GM12864 (cell line): ENCODE data around the gene POF1B.
"Not testable (repeated sequence)": the region's sequence is repeated elsewhere in the genome, so short reads cannot be mapped to it uniquely, and the experiment has no call there.

ENCODE experiments used
- DNase-seq: peaks from one replicate; pipeline ENCODE4 v3.0.0-alpha.2; 2011; ENCODE audit warnings: low read depth
- H3K4me3 ChIP-seq: 2 replicates; pipeline ENCODE4 v1.5.1; 2011; ENCODE audit warnings: mild to moderate bottlenecking, low read depth, low read length, control low read depth
- TF ChIP-seq, protein P1 (sequence below): IDR thresholded peaks from 2 replicates; pipeline ENCODE4 v1.5.1; 2011; ENCODE audit warnings: low read depth, mild to moderate bottlenecking, moderate library complexity, low read length, control low read depth, inconsistent platforms; ENCODE audit errors: missing control alignments

POF1B gene

DNA sequence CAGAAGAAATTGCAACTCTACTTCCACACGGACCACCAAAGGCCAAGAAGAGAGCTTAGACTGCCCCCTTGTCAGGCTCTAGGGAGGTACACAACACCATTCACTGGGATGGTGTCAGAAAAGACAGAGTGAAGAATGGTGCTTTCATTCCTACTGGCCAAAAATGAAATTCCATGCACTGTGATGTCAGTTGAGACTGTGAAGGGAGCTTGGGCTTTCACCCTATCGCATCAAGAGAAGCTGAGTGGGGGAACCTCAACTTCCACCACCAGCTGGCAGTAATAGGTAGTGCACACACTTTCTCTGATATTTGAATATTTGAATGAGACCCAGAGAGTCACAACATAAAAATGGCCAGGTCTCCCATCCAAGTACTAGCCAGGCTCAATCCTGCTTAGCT lies 69.7 kb downstream of the POF1B start:
- TF ChIP-seq, protein P1, sequence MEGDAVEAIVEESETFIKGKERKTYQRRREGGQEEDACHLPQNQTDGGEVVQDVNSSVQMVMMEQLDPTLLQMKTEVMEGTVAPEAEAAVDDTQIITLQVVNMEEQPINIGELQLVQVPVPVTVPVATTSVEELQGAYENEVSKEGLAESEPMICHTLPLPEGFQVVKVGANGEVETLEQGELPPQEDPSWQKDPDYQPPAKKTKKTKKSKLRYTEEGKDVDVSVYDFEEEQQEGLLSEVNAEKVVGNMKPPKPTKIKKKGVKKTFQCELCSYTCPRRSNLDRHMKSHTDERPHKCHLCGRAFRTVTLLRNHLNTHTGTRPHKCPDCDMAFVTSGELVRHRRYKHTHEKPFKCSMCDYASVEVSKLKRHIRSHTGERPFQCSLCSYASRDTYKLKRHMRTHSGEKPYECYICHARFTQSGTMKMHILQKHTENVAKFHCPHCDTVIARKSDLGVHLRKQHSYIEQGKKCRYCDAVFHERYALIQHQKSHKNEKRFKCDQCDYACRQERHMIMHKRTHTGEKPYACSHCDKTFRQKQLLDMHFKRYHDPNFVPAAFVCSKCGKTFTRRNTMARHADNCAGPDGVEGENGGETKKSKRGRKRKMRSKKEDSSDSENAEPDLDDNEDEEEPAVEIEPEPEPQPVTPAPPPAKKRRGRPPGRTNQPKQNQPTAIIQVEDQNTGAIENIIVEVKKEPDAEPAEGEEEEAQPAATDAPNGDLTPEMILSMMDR: peak; percentile 16
- H3K4me3 ChIP-seq: no peak overlapping the region
- DNase-seq: no peak

DNA sequence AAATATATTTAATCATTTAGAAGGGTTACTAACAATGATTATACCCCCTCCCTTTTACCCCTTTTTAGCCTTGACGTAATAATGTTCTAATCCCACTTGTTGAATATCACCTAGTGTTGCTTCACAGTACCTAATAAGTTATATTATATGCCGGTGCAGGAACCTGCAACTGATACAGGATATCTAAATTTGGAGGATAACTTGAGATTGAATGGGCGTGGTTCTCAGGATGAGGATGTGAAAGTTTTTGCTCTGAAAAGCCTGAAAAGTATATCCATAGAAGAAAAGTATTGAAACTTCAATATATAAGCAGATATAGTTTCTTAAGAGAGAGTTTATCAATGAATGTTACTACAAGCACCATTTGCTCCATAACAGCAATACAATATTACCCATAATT lies 75.9 kb downstream of the POF1B start:
- H3K4me3 ChIP-seq: no peak overlapping the region
- TF ChIP-seq, protein P1: no peak
- peak; percentile 19 for DNase-seq

DNA sequence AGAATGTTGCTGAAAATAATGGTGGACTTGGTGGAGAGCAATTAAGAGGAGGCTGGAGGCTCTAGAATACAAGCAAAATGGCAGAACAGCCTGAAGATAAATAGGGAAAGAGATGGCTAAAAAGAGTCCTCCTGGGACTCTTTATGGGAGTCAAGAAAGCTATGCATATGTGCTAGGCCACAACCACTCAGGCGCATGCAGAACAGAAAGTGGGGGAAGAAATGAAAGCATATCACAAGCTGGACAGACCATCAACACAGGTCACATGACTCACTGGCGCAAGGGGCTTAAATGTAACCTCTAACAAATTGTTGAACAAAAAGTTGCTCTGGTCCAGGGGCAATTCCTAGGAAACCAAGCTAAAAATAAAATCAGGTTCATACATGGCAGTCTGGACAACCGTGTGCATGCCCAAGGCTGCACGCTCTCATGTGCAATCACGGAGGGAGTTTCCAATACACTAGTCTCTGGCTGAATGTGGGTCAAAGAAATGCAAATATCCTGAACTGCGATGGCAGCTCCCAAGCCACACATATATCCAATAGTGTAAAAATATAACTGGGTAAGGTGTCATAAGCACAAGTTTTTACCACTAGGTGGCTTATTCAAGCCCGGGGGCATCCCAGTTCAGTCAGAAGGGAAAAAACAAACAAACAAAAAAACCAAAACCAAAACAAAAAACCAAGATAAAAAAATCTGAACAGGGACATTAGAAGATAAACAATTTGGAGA lies 90.3 kb downstream of the POF1B start:
- TF ChIP-seq, protein P1: no peak
- no peak for DNase-seq
- H3K4me3 ChIP-seq: no peak overlapping the region

DNA sequence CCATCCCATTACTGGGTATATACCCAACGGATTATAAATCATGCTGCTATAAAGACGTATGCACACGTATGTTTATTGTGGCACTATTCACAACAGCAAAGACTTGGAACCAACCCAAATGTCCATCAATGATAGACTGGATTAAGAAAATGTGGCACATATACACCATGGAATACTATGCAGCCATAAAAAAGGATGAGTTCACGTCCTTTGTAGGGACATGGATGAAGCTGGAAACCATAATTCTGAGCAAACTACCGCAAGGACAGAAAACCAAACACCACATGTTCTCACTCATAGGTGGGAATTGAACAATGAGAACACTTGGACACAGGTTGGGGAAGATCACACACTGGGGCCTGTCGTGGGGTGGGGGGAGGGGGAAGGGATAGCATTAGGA lies 94.2 kb downstream of the POF1B start:
- not testable (repeated sequence) for H3K4me3 ChIP-seq, DNase-seq

DNA sequence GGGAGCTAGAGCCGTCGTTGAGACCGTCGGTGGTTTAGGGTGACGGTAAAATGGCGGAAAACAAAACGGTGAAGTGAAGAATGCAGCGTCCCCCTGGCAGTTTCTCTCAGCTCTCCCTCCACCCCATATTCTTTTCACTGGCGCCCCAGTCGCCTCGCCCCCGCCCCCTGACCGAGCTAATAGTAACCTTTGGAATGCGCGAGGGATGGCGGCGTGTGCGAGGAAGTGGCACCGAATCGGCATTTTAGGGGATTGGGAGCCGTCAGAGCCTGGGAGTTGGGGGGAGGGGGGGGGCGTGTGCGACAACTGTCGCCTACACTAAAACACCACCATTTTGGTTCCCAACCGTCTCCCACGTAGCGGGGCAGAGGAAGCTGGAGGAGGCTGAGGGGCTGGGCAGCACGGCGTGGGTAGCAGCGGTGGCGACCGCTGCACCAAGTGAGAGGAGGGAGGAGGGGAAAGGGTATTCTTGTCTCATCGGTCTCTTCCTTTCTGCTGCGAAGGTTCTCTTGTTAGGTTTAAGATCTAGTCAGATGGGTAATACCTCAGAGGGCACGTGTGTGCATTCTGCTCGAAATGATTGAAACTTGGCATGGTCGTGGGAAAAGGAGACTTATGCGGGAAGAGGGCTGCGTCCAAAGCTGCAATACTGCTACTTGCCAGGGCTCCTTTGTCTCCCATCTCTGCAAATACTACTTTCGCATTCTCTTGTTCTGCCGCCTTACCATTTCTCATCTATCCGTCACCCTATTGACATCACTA lies 134.8 kb downstream of the POF1B start:
- peak overlapping the region; percentile 77 for H3K4me3 ChIP-seq
- TF ChIP-seq, protein P1: no peak
- DNase-seq: no peak

DNA sequence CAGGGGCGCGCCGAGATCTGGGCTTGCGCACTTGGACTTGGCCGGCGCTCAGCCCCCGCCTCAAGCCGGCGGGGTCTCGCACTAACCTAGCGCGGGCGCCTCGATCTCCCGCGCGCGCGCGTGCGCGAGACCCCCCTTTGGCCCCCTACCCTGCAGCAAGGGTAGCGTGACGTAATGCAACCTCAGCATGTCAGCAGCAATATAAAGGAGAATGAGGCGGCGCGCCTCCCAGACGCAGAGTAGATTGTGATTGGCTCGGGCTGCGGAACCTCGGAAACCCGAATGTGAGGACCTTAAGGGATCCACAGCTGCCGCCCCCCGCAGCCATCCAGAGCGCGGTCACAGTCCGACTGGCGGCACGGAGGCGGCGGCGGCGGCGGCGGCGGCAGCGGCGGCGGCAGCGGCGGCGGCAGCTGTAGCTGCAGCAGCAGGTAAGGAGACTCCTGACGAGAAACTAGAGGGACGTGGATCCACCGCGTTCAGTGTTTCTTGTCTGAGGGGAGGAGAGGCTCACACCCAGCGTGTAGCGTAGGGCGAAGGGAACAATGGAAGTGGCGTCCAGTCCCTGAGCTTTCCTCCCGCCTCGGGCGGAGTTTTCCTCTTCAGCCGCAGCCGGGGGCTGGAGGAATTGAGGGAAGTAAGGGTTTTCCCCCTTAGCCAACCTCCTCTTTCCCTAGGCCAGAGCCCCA lies 135.6 kb downstream of the POF1B start, which contains the start of the genes SATL1 and ZNF711:
Gene SATL1 (minus strand): TSS at position 19 of the 689 bp plus-strand sequence. CDS start 134,811 bp downstream, outside the sequence.
Gene ZNF711 (plus strand): TSS at position 231 of the 689 bp plus-strand sequence. CDS start 3,582 bp downstream, outside the sequence.
- peak within 1 kb of the TSS; percentile 77 for H3K4me3 ChIP-seq
- no peak for DNase-seq
- TF ChIP-seq, protein P1: no peak

DNA sequence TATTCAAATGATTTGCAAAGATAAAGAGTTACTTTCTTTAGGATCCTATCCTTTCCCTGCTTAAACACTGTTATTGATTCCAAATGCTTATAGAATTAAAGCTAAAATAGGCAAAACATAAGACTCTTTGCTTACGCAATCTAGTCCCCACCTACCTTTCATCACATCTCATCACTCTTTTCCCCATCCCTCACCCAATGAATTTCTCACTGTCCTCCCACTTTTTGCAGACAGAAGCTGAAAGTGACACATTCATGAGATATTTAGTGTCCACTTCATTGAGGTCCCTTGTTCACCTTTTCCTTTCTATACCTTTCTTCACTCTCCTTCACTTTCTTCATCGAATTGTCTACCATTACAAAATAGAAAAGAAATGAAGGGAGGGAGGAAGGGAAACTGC lies 136.3 kb downstream of the POF1B start:
- no peak overlapping the region for H3K4me3 ChIP-seq
- TF ChIP-seq, protein P1: no peak
- DNase-seq: no peak
